ENCODE results near the gene CLSTN2.
"Not testable (repeated sequence)": the region's sequence is repeated elsewhere in the genome, so short reads cannot be mapped to it uniquely, and the experiment has no call there.

CLSTN2 gene

DNA sequence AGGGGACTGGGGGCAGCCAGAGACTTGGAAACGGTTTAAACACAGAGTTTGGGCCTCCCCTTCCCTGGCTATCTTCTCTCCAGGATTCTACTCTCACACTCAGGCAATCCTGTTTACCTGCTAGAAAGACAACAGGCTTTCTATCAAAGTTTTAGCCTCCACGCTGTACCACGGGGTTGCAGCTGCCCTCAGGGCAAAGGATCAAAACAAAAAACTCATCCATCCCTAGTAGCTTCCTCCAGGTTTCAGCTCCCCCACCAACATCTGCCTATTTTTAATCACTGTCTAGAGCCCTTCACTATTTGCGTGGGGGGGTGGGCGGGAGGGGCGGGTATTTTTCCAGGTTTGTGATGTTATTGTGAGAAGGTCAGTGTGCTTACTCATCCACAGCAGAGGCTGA, 456.1 kb downstream of the CLSTN2 start:
- no peak for DNase-seq

DNA sequence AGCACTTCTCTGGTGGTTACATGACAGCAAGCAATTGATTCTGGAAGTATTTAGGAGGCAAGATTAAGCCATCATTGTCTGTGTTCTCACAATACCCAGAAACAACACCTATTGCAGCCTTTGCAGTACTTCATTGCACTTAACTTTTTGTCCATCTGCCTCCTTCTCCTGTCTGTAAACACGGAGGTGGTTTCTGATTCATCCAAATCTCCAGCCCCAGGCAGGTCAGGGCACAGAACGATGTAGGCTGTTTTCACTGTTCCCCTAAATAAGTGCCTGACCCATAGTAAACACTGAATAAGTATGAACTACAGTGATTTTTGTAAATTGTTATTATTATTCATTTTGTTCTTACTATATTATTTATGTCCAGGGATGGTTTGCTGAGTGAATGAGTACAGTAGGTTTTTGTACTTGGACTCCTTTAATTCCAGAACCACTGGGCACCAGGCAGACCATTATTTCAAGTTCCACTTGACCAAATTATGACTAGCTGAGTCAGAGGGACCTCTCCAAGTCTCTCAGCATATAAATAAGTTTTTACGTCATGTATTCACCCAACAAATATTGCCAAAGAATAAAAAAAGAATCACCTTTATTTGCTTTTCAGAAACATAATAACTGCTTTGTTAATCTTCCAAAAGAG, 459.6 kb downstream of the CLSTN2 start:
- no peak for DNase-seq

DNA sequence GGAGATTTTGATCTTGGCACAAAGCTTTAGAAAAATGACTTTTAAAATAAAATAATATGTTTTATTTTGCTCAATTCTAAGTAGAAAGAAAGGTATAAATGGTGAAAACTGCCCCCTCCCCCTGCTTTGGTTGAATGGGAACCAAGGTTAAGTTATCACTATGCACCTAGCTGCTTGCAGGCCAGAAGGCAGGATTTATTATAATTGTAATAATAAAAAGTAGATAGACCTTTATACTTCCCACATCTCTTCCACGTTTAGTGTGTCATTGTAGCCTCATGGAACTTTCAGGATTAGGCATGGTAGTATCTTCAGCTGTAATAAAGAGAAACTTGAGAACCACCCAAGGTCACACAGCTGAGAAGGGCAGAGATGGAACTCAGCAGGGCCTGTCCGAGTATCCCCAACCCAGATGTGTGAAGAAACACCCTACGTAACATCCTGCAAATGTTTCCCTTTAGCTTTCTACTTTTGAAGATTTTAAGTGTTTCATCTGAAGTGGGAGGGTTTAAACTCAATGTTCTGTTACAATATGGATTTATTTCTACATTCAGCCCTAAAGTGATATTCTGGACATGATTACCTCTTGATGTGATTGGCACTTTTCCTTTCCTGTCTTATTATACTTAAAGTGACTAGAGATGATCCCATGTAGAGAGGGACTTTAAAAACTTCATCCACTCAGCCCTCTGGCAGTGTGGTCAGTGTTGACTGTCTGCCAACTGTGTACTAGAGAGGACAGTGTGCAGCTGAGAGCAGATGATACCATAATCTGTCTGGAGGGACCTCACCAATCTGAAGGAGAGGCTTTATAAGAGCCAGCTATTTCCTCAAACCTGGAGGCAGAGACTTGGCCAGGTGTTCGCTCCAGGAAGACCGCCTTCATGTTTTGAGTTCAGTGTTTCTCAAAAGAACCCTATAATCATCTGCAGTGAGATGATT, 460.4 kb downstream of the CLSTN2 start:
- no peak for DNase-seq

DNA sequence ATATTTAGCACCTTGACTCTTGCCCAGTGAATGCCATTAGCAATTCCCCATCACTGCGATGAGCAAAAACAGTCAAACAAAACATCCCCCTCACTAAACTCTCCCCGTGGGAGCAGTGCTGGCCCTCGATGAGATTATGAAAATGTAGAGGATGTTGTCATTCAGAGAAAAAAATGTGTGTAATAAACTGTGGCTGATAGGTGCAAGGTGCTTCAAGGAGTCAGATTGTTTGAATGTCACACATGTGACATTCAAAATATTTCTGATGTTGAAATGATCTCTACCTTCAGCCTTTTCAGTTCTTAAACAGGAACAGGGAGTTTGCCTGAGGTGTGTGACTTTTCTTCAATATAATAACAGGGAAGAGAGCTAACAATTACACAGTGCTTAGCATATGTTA, 461.1 kb downstream of the CLSTN2 start:
- no peak for DNase-seq

DNA sequence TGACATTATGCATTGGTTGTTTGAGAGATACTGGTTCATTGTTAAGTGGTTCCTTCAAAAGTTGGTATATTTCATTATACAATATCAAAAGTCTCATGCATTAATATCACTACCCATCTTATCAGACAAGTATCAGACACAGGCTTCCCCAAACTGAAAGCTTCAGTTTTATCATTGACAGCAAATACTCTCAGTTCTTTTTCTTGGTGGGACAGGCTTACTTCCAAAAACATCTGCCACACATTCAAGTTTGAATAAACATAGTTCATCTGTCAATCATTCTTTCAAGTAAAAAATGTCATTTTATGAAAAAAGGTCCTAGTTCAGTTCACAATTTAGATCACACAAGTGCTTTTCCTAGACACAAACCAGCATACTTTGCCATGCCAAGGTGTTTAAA, 462.9 kb downstream of the CLSTN2 start:
- no peak for DNase-seq

DNA sequence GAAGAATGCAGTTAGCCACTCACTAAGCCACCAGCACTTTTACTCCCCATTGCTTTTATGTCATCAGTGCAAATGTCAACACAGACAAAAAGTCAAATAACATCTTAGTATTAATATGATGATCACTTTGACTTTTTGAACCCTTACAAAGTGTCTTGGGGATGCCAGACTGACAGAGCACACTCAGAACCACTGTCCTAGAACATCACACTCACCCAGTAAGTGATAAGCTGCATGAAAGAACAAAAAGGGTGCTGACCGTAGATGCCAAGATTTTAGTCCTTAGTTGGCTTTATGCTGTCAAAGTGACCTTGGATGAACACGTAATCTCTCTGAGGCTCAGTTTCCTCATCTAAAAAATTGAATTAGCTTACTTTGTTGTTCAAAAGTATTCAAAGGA, 463.4 kb downstream of the CLSTN2 start:
- no peak for DNase-seq

DNA sequence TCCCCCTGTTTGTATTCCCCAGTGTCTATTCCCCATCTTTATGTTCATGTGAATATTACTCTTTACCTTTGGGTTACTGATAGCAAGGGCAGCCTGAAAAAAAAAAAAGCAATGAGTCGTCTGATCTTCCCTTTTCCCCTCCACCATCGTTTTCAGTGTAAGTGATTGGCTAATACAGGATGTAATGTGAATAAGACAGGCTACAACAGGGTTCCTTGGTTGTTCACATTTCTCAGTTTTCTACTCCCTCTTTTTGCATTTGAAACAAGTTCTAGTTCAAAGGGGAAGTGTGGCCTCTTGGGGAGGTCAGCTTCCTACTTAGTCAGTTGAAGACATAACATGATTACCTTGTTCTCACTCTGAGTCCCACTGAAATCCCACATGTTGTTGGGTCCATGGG, 464.9 kb downstream of the CLSTN2 start:
- no peak for DNase-seq

DNA sequence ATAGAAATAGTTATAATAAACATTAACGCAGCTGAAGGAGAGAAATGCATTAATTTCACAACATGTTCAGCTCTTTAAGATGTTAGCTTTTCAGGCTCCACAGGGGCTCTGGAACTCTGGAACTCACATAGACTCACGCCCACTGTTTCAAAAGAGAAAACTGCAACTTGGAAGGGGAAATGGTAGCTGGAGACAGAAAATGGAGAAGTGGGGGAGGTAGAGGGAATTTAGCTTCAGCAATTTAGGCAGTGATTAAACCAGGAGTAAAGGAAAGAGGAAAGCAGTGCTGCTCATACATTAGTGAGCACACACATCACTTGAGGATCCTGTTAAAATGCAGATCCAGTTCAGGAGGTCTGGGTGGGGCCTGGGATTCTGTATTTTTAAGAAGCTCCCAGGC, 468.1 kb downstream of the CLSTN2 start:
- DNase-seq, result no peak

DNA sequence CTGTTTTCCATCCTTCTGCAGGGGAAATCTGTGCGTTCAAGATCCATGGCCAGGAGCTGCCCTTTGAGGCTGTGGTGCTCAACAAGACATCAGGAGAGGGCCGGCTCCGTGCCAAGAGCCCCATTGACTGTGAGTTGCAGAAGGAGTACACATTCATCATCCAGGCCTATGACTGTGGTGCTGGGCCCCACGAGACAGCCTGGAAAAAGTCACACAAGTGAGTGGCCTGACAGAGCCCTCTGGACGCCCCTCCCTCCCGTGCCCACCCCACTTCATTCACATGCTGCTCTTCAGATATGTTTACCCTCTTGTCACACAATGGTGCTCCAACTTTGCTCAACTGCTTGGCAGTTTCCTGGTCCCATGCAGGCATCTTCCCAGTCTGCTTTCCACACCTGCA, 468.6 kb downstream of the CLSTN2 start:
- no peak for DNase-seq

DNA sequence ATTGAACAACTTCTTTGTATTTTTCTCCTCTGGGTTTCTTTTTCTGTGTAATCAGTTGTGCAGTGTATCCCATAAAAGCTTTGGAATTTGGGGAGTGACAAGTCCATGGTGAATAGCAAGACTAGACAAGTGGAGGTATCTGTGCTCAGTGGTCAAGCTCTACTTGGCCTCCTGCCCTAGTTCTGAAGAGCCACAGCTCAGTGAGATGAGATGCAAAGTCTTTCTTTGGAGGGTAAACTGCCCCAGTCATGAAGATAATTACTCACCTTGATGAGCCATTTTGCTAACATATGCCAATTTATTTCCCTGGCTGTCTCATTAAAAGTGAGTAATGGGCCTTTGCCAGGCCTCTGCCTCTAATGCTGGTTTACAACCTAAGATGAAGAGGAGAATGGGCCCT, 471.7 kb downstream of the CLSTN2 start:
- no peak for DNase-seq

DNA sequence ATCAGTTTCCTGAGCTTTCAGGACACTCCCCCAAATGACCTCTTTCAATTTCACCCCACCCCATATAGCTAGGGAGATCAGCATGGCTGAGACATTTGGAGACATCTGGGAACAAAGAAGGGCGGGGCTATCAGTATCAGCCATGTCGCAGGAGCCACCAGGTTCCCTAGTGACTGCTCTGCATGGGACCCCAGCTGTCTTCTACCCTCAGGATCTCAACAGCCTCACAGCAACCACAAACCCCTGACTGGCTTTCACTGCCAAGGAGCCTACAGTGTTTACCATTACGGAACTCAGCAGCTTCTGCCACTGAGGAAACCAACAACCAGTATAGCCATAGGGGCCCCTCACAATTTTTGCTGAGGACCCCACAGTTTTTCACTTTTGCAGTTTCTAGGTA, 473.3 kb downstream of the CLSTN2 start:
- DNase-seq, result no peak

DNA sequence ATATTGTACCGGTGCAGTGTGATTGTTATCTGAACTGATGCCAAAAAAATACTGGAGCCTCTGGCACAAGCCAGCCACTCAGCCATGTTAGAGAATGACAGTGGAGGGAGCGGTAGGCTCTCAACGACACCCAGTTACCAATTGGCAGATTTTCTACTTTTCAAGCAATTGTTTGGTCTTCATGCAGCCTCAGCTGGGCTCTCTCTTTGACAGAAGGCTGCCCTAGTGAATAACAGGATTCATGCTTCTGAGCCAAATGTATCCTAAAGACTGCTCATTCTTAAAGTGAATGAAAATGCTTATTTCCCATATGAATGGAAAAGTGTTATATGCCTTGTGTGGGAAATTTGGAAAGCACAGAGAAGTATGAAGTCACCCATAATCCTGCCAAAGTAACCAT, 481.7 kb downstream of the CLSTN2 start:
- DNase-seq, result no peak

DNA sequence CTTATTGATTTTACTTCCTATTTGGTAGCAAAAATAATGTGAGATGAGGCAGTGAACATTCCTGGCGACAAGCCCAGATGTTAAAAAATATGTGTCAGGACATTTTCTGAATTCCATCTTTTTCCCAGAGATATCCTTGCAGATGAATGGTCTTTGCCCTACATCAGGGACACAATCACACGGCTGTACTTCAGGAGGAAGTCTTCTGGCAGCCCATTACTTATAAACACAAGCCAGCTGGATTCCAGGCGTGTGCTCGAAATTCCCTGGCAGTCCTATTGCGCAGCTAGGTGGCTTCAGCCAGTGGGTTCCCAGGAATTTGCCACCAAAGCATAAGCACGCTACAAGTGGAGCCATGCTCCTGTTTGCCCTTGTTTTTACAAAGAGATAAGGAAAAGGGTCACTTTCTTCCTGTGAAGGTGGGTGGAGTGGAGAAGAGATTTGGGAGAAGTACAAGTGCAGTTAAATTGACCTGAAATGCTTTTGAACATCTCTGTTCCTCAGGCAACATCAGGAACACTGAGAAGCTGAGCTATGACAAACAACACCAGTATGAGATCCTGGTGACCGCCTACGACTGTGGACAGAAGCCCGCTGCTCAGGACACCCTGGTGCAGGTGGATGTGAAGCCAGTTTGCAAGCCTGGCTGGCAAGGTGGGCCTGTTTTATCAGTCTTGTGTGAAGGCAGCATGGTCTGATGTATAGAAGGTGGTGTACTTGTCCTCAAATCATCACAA, 485.8 kb downstream of the CLSTN2 start:
- no peak for DNase-seq

DNA sequence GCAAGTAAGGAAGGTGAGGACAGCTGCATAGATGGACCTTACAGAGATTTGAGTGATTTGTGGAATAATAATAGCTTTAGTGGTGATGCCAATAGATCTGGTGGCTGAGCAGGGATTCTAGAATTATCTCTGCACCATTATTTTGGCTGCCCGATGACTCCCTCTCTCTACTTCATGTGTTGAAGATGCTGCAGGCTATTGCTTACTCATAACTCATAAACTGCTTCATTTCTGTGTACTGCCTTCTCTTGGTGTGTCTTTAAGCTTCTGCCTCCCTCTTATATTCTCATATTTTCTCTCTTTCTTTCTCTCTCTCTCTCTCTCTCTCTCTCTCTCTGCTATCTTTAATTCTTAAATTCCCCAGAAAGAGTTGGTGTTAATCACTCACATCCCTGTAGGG, 486.9 kb downstream of the CLSTN2 start:
- DNase-seq, result no peak

DNA sequence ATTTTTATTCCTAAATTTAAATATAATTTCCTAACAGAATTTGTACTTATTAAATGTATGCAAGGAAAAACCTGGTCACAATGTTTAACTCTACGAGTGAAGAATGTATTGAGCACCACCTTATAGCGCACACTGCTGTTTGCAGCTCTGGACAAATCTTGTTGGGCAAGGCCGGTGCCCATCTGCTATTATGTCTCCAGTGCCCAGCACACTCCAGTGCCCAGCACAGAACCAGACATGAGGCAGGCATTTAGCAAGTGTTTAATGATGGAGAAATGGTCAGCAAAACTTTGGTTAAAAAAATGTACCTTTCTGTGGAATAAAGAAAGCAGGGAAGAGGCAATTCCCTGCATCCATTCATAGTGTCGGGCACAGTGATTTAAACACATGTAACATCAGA, 488.2 kb downstream of the CLSTN2 start:
- DNase-seq, result no peak

DNA sequence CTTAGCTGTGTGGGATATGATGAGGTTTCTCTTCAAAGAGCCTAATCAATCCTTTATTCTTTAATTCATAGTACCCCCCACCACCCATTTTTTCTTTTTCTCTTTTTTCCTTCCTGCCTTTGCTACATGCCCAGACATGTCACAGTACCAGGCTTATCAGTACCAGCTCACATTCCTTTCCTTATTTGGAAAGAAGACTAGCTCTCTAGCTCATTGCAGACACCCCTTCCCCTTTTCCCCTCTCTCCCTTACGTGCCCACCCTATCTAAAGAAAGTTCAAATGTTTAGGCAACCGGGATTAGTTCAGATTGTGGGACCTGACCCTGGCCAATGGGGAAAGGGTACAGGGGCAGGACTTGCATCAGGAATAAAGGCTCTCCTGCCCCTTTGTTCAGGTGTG, 488.6 kb downstream of the CLSTN2 start:
- DNase-seq, result not testable (repeated sequence)

DNA sequence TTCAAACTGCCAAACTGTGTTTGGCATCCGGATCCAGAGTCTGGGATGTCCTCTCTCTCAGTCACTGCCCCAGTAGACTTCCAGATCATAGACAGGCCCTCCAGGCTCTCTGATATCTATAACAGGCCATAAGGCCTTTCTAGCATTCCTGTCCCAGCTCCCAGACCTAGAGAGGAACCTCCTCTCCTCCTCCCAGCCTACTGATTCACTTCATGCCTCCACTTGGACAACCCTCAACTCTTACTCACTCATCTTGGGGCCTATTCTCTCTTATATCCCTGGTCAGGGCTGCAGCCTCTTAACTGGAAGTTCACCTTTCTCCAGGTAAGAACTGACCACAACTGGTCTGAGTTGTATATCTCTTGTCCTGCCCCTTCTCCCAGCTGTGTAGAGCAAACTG, 489.2 kb downstream of the CLSTN2 start:
- DNase-seq, result no peak

DNA sequence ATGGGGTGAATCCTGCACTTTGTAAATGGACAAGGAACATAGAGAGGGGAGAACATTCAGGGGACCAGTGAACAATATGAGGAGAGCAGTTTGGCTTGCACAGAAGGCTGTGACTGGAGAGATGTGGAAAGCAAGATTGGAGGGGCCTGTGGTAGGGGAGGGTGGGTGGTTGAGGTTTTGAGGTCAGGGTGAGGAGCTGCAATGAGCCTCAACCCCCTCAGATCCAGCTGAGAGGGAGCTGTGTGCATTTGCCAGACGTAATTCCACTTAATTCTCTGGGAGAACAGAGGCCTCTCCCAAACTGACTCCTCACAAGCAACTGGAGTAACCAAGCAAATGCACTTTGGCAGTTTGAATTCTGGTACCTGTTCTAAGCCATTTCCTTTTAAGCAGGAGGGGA, 489.7 kb downstream of the CLSTN2 start:
- DNase-seq, result no peak

DNA sequence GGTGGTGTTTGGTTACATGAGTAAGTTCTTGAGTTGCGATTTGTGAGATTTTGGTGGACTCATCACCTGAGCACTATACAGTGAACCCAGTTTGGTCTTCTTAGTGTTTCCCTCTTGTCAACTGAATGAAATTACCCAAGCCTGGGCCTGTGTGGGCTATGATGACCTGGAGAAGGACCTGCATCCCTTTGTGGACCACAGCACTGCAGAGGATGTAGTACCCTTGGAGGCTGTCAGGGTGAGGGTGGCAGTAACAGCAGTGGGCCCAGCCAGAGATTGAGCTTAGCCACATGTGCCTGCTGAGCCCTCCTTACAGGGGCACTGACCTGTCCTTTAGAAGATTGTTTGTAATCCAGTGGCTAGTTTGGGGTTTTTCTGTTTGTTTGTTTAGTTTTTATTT, 492.8 kb downstream of the CLSTN2 start:
- no peak for DNase-seq

DNA sequence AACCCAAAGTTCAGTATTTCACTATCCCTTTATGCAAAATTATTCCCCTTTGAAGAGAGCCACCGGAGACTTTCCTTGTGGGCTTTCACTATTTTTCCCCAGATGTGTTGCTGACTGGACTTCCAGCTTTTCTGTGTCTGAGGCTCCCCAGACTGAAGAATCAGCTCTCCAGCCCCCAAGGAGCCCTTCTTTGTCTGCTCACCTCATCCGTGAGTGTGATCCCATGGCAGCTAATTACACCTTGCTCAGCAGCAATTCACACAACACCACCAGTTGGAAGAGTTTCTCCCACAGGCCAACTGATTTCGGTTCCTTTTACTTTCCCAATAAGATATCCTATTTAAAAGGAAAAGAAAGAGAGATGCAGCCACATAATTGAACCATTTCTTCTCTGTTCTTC, 493.4 kb downstream of the CLSTN2 start:
- no peak for DNase-seq

DNA sequence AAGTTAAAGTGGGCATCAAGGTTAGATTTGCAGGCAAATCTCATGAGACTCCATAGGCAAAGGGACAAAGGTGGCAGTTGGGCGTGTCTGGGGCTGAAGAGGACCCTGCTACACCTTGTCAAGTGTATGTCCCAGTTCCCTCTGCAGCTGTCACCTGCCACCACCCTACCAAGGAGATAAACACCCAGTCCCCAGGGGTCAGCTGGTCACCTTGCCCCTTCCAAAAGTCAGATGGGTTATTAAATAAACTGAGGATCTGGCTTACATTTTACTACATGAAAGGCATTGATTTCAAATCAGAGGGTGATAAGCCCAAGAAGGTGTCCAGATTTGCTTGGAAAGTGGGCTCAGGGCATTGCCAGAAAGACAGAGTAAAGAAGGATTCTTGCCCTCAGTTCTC, 494.8 kb downstream of the CLSTN2 start:
- no peak for DNase-seq

DNA sequence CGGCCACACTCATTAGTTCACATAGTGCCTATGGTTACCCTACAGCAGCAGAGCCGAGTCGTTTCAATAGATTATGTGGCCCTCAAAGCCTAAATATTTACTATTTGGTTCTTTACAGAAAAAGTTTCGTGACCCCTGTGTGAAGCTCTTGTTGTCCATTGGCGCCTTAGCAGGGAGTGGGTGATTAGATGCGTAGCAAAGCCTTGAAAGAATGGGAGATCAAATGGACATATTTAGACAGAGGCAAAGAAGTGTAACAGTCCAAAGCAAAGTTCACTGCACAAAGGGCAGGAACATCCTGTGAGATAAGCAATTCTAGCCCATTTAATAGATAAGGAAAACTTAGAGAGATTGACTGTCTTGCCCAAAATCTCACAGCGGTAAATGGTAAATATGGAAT, 495.5 kb downstream of the CLSTN2 start:
- no peak for DNase-seq

DNA sequence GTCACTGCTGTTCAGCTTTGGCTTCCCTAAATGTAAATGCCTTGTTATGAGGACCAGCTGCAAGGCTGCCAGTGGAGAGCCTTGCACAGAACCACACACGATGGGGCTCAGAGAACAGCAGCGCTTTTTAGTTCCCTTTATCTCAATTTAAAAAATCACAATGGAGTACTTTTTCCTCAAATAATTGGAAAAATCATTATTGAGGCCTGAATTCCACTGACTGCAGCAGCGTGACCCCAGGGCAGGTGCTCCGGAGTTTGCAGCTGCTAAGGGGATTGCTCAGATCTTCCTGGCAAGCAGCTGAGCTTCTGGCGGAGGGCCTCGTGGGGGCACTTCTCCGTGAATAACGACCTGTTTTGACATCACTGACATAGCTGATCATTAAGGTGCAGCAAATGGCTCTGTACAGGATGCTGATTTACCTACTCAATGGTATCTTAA, 497.3 kb downstream of the CLSTN2 start:
- DNase-seq, result no peak

DNA sequence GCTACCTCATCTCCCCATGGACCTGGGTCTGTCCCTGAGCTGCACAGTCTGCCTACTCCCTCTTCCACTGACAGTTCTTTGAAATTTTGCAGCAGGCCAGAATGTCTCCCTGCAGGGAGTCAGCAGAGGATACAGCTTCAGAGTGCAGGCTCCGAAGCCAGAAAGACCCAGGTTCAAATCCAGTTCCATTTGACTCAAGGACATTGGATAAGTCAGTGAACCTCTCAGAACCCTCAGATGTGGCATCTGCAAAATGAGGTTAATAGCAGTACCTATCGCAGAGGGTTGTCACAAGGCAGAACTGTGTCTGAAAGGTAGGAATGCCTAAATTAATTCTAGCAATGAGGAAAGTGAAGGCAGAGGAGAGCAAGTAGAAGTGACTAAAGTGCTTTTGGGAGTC, 498.4 kb downstream of the CLSTN2 start:
- DNase-seq, result no peak
